Panc1 (cell line): ENCODE data around the gene PPP1R14C. TPM values are rescaled to one million over a fixed set of nuclear protein-coding genes. Genes with fewer than 3 reads are reported as not detected.

ENCODE experiments used
- ATAC-seq: fragments of 200-7000 bp; cut with Tn5 transposase; 2 replicates; pipeline ENCODE4 v1.9.1; 2020; ENCODE audit warnings: mild to moderate bottlenecking, moderate library complexity
- BruUV-seq: library from RNA; stranded (reverse); fragments of 400-500 nt; replicated peaks from 2 replicates; lab custom pipeline; 2021; lab: Mats Ljungman, UMichigan
- CTCF ChIA-PET: fragments of 300-600 bp; sonication (Branson Sonifier 250); formaldehyde crosslinking; loops from one replicate; lab custom pipeline; 2022; ENCODE audit warnings: antibody characterized with exemption; lab: Charles Lee
- POLR2A ChIA-PET: fragments of 300-600 bp; sonication (Branson Sonifier 250); formaldehyde crosslinking; loops from one replicate; lab custom pipeline; 2022; ENCODE audit warnings: antibody characterized with exemption; lab: Charles Lee
- DNase-seq: peaks from one replicate; pipeline ENCODE4 v3.0.0-alpha.2; 2010; ENCODE audit warnings: low read depth, low spot score
- H3K27ac ChIP-seq: 2 replicates; pipeline ENCODE4 v1.5.1; 2011; ENCODE audit warnings: mild to moderate bottlenecking, low read length, inconsistent platforms
- H3K27me3 ChIP-seq: fragments of 200-500 bp; sonication (Bioruptor generic); 2 replicates; pipeline ENCODE4 v1.6.0; 2014; ENCODE audit warnings: low read length, inconsistent platforms; ENCODE audit not compliant: control insufficient read depth, insufficient read depth
- H3K36me3 ChIP-seq: fragments of 200-500 bp; sonication (Bioruptor generic); 2 replicates; pipeline ENCODE4 v1.5.1; 2014; ENCODE audit warnings: inconsistent platforms, mild to moderate bottlenecking, low read length, moderate library complexity; ENCODE audit not compliant: control insufficient read depth, insufficient read depth
- H3K4me1 ChIP-seq: 2 replicates; pipeline ENCODE4 v1.5.1; 2011; ENCODE audit warnings: inconsistent platforms, mild to moderate bottlenecking, low read length, moderate library complexity; ENCODE audit not compliant: control insufficient read depth, insufficient read depth
- H3K4me3 ChIP-seq, 2 experiments: 2 replicates each; pipeline ENCODE4 v1.5.1; 2011 to 2012; ENCODE audit warnings: low read depth in 2 of 2, low read length in 2 of 2, mild to moderate bottlenecking in 2 of 2, inconsistent platforms in 1 of 2, moderate library complexity in 1 of 2
- H3K9me3 ChIP-seq: fragments of 200-500 bp; sonication (Bioruptor generic); 2 replicates; pipeline ENCODE4 v1.5.1; 2014; ENCODE audit warnings: low read depth, mild to moderate bottlenecking, inconsistent platforms, low read length, moderate library complexity; ENCODE audit not compliant: control insufficient read depth, insufficient read depth
- CTCF ChIP-seq: fragments of 450-650 bp; IDR thresholded peaks from 2 replicates; pipeline ENCODE4 v1.5.1; 2017; ENCODE audit warnings: mild to moderate bottlenecking
- POLR2AphosphoS5 ChIP-seq: IDR thresholded peaks from 2 replicates; pipeline ENCODE4 v1.6.1; 2012; ENCODE audit warnings: mild to moderate bottlenecking, low read depth, low read length, moderate library complexity
- SIN3A ChIP-seq: IDR thresholded peaks from 2 replicates; pipeline ENCODE4 v1.6.1; 2012; ENCODE audit warnings: low read depth, mild to moderate bottlenecking, low read length, moderate library complexity, borderline replicate concordance; ENCODE audit not compliant: insufficient read depth
- TCF7L2 ChIP-seq: IDR thresholded peaks from 2 replicates; pipeline ENCODE4 v1.6.1; 2011; ENCODE audit warnings: mild to moderate bottlenecking, low read depth, low read length, inconsistent platforms
- in situ Hi-C: cut with HindIII; loops from 2 replicates; pipeline ENCODE4 v1.10.0; 2016; ENCODE audit warnings: low sequenced_read_pairs, low pct_unique_long_range_greater_than_20kb
- intact Hi-C: fragments of 100-400 bp; cut with micrococcal nuclease; formaldehyde crosslinking; loops from one replicate; pipeline ENCODE4 v1.10.0; 2022; ENCODE audit not compliant: unreplicated experiment
- total RNA-seq: library from RNA; stranded (reverse); gene quantifications from one replicate; pipeline ENCODE4 v1.2.1, GENCODE V29; 2021; ENCODE audit not compliant: unreplicated experiment
- TF ChIP-seq, protein P1 (sequence below), 2 experiments: IDR thresholded peaks; 2 replicates each; pipeline ENCODE4 v1.6.1; 2011 to 2012; ENCODE audit warnings: low read depth in 2 of 2, control low read depth in 1 of 2, low read length in 1 of 2, mild to moderate bottlenecking in 1 of 2, moderate library complexity in 1 of 2; ENCODE audit not compliant: insufficient read depth in 1 of 2

Gene PPP1R14C
- total RNA-seq, 1 experiment from 2014 or later, result not detected

GRCh38 chr6:150139533-150139932 is 3.3 kb upstream of the PPP1R14C start:
- DNase-seq (no peak), ATAC-seq (no peak)
- Histone ChIP-seq H3K27ac (no peak overlapping the region), H3K36me3 (no peaks in the 10 kb centered on the region; the same call in 1 of the 2 replicates), H3K4me3 (no peak overlapping the region), H3K9me3 (no peaks in the 10 kb centered on the region), H3K27me3 (peaks cover 39% of the 10 kb centered on the region), H3K4me1 (peaks cover 7% of the 10 kb centered on the region; the same call in 1 of the 2 replicates)
- ChIA-PET POLR2A (no interaction called here), CTCF (no interaction called here)
- no peak for TF ChIP-seq CTCF
- TF ChIP-seq, protein P1, sequence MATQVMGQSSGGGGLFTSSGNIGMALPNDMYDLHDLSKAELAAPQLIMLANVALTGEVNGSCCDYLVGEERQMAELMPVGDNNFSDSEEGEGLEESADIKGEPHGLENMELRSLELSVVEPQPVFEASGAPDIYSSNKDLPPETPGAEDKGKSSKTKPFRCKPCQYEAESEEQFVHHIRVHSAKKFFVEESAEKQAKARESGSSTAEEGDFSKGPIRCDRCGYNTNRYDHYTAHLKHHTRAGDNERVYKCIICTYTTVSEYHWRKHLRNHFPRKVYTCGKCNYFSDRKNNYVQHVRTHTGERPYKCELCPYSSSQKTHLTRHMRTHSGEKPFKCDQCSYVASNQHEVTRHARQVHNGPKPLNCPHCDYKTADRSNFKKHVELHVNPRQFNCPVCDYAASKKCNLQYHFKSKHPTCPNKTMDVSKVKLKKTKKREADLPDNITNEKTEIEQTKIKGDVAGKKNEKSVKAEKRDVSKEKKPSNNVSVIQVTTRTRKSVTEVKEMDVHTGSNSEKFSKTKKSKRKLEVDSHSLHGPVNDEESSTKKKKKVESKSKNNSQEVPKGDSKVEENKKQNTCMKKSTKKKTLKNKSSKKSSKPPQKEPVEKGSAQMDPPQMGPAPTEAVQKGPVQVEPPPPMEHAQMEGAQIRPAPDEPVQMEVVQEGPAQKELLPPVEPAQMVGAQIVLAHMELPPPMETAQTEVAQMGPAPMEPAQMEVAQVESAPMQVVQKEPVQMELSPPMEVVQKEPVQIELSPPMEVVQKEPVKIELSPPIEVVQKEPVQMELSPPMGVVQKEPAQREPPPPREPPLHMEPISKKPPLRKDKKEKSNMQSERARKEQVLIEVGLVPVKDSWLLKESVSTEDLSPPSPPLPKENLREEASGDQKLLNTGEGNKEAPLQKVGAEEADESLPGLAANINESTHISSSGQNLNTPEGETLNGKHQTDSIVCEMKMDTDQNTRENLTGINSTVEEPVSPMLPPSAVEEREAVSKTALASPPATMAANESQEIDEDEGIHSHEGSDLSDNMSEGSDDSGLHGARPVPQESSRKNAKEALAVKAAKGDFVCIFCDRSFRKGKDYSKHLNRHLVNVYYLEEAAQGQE (IDR thresholded peaks at IDR 0.05; ENCODE audit: insufficient read depth in 1 of 2, low read depth in 2 of 2, low read length in 1 of 2), result no peak
- TF ChIP-seq SIN3A, result no peak
- TF ChIP-seq POLR2AphosphoS5, result no peak
- TF ChIP-seq TCF7L2, result no peak
- in situ Hi-C loops (no loop called here), intact Hi-C loops (no loop called here)
- no TSS peak for BruUV-seq

GRCh38 chr6:150140236-150140969 is 2.4 kb upstream of the PPP1R14C start:
- no peak overlapping the region for H3K4me3 ChIP-seq
- ChIA-PET CTCF (no interaction called here), POLR2A (no interaction called here)
- ATAC-seq, result no peak
- no peaks in the 10 kb centered on the region; the same call in 1 of the 2 replicates for H3K36me3 ChIP-seq
- in situ Hi-C loops (no loop called here), intact Hi-C loops (no loop called here)
- no peak for DNase-seq
- no peak overlapping the region for H3K27ac ChIP-seq
- TF ChIP-seq TCF7L2, result no peak
- TF ChIP-seq POLR2AphosphoS5, result no peak
- TF ChIP-seq SIN3A, result no peak
- TF ChIP-seq, protein P1 (IDR thresholded peaks at IDR 0.05; ENCODE audit: insufficient read depth in 1 of 2, low read depth in 2 of 2, low read length in 1 of 2), result no peak
- no peak for TF ChIP-seq CTCF
- peaks cover 48% of the 10 kb centered on the region for H3K27me3 ChIP-seq
- H3K9me3 ChIP-seq, result no peaks in the 10 kb centered on the region
- BruUV-seq, result no TSS peak
- H3K4me1 ChIP-seq, result peaks cover 7% of the 10 kb centered on the region; the same call in 1 of the 2 replicates
